ENCODE results near the gene DLG2.

DNA sequence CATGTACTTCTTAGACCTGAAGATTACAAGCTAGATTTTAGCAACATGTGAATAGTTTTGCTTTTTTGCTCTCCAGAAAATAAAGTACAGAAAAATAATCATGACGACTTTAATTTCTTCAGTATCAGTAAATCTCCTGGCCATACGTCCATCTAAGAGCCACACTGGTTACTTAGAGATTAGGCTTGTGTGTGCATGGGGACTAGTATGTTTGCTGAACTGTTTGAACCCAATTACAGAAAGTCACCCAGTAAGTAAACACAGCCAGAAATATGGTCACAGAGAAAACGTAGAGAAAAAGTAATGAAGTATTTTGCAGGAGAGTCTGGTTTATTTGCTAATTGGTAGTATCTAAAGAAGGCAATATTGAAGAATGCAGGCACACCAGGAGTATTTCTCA, 1287.3 kb downstream of the DLG2 start:
- TF ChIP-seq POLR2A (IDR thresholded peaks at IDR 0.05; ENCODE audit: low read depth, low read length) = no peak
- TF ChIP-seq, protein P1, sequence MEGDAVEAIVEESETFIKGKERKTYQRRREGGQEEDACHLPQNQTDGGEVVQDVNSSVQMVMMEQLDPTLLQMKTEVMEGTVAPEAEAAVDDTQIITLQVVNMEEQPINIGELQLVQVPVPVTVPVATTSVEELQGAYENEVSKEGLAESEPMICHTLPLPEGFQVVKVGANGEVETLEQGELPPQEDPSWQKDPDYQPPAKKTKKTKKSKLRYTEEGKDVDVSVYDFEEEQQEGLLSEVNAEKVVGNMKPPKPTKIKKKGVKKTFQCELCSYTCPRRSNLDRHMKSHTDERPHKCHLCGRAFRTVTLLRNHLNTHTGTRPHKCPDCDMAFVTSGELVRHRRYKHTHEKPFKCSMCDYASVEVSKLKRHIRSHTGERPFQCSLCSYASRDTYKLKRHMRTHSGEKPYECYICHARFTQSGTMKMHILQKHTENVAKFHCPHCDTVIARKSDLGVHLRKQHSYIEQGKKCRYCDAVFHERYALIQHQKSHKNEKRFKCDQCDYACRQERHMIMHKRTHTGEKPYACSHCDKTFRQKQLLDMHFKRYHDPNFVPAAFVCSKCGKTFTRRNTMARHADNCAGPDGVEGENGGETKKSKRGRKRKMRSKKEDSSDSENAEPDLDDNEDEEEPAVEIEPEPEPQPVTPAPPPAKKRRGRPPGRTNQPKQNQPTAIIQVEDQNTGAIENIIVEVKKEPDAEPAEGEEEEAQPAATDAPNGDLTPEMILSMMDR (IDR thresholded peaks at IDR 0.05; ENCODE audit: extremely low read depth in 1 of 2, insufficient read depth in 1 of 2, low read depth in 1 of 2, low read length in 2 of 2) = no peak
- no peak for TF ChIP-seq EZH2 (IDR thresholded peaks at IDR 0.05; ENCODE audit: borderline replicate concordance, low read depth, low read length, severe bottlenecking)
- TF ChIP-seq JUN (IDR thresholded peaks at IDR 0.05; ENCODE audit: borderline replicate concordance, insufficient read depth, insufficient read length, low read depth) = no peak
- TF ChIP-seq MYC (IDR thresholded peaks at IDR 0.05; ENCODE audit: low read depth, low read length) = no peak
